ENCODE results near the gene IL3.

IL3 gene

DNA sequence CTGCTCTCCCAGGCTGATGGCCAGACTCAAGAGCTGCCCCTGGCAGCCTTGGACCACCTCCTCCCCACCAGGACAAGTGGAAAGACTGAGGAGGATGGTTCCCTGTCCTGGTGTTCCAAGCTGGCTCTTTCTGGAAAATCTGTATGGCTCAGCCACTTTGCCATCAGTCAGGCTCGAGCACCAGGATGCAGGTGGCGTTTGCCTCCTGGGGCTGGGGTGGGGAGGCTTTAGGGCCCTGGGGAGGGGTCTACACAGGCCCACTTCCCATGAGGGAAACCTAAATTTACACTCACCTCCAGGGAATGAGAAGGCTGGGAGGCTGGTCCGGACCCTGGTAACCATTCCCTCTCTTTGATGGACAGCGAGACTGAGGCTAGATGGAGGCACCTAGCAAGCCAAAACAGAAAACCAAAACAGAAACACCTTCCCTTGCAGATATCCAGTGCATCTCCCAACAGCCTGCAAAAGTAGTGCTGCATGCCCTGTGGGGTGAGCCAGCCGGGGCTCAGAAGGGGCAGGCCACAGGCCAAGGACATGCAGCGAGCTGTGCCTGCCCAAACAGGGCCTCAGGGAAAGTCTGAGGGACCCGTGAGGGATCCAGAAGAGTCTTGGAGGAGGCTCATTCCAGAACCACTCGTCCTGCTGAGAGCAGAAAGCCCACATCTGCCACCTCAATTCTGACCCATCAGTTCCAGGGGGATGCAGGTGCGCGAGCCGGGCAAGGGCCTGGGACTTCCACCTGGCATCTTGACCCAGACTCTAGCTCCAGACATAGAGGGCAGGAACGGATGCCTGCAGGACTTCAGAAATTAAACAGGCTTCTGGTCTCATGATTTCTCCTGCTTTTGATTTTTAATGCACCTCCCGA is 7.7 kb downstream of the IL3 start:
- Mint-ChIP-seq H3K27me3 (no peaks in the 10 kb centered on the region), H3K4me1 (peaks cover 10% of the 10 kb centered on the region), H3K4me3 (no peak overlapping the region), H3K36me3 (no peaks in the 10 kb centered on the region), H3K27ac (no peak overlapping the region), H3K9me3 (no peaks in the 10 kb centered on the region)
- DNase-seq (ENCODE audit: low spot score in 2 of 2): no peak
- ATAC-seq (ENCODE audit: low read depth): no peak

DNA sequence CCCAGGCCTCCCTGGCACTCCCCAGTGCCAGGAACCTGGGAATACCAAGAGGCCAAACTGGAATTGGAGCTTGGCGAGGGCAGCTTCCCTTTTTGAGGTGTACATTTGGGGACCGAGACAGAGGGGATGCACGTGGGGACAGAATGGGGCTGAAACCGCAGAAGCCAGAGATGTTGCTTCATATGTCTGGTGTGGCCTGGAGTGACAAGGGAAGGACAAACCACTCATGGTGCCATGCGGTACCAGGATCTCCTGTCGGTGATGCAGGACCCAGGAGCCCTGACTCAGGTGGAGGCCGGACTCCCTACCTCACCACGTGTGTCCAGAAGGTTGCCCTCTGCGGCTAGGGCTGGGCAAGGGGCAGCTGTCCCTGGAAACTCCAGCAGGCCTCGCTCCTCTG is 9.1 kb downstream of the IL3 start:
- ATAC-seq (ENCODE audit: low read depth): no peak
- Mint-ChIP-seq H3K27ac (no peak overlapping the region), H3K9me3 (no peaks in the 10 kb centered on the region)

DNA sequence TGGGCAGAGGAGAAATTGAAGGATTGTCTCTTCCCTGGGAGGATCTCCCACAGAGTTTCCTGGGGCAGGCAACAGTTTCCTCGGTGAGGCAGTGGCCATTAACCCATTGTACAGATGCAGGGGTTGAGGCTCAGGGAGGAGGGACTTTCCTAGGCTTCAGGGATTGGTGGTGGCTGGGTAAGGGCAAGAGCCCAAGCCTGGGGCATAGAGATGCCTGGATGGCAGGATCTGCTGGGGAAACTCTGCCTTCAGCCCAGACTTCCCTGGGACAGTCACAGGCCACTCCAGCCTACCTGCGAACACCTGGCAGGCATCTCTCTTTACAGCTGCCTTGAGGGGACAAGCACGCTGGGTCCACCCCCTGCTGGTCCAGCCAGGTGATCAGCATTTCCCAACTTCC is 9.5 kb downstream of the IL3 start:
- no peak overlapping the region for H3K4me3 Mint-ChIP-seq
- no peaks in the 10 kb centered on the region for H3K9me3 Mint-ChIP-seq
- ATAC-seq (ENCODE audit: low read depth): no peak
- H3K36me3 Mint-ChIP-seq: no peaks in the 10 kb centered on the region
- H3K27me3 Mint-ChIP-seq: no peaks in the 10 kb centered on the region
- DNase-seq (ENCODE audit: low spot score in 2 of 2): no peak
- H3K27ac Mint-ChIP-seq: no peak overlapping the region
- no peaks in the 10 kb centered on the region for H3K4me1 Mint-ChIP-seq

More for the DNA sequence above, 9.1 kb downstream of the IL3 start:
- no peak for DNase-seq (ENCODE audit: low spot score in 2 of 2)
- Mint-ChIP-seq H3K4me1 (peaks cover 4% of the 10 kb centered on the region), H3K36me3 (no peaks in the 10 kb centered on the region), H3K27me3 (no peaks in the 10 kb centered on the region), H3K4me3 (no peak overlapping the region)

DNA sequence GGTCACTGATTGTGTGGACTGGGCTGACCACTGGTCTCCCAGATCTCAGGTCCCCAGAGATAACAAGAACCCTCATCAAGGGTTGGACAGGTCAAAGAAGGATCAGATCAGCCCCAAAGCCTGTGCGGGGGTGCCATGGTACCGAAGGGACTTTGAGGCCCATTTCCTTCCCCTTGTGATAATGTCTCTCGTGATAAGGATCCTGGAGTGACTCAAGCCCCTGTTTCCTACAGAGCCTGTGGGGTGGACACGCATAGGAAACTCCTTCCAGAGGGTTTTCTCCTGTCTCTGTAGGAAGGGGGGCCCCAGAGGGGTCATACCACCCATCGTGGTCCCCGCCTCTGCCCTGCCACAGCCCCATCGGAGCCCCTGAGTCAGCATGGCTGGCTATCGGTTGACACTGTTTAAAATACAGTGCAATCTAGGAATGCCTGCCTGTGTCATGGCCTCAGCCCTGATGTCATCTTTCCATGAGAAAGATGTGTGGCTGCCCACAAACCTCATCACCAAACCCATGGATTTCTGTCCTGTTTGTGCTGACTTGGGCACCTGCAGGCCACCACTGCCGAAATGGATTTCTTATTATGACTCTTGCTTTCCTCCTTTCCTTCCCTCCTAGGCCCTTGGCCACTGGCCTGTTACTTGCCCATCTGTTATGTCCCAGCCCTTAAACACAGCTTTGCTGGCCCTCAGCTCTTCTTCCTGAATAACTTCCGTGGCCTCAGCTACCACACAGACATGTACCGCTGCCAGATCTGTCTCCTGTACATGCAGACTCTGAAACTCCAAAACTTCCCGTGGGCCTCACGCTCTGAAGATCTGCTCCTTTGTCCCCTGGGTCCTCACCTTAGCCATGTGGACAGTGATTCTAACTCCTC is 10.2 kb downstream of the IL3 start:
- Mint-ChIP-seq H3K27ac (no peak overlapping the region), H3K4me3 (no peak overlapping the region)
- no peak for DNase-seq (ENCODE audit: low spot score in 2 of 2)

DNA sequence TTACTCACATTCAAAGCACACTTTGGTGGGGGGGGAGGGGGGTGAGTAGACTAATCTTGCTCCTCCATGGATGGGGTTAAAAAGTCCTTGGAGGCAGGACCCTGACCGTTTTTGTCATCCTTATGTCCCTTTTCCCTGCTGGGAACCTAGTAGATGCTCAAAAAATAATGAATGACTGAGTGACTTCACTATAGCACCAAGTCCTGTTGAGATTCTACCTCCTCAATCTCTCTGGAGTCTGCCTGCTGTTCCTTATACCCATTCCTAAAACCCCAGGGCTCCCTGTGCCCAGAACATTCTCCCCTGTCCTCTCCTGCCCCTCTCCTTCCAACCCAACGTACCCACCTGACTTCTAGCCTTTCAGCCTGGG is 10.9 kb downstream of the IL3 start:
- DNase-seq (ENCODE audit: low spot score in 2 of 2) (no peak), ATAC-seq (ENCODE audit: low read depth) (no peak)
- Mint-ChIP-seq H3K9me3 (no peaks in the 10 kb centered on the region), H3K36me3 (no peaks in the 10 kb centered on the region), H3K4me3 (no peak overlapping the region), H3K4me1 (no peaks in the 10 kb centered on the region), H3K27me3 (no peaks in the 10 kb centered on the region), H3K27ac (no peak overlapping the region)

More for the DNA sequence above, 10.2 kb downstream of the IL3 start:
- Mint-ChIP-seq H3K9me3 (no peaks in the 10 kb centered on the region), H3K4me1 (no peaks in the 10 kb centered on the region), H3K27me3 (no peaks in the 10 kb centered on the region), H3K36me3 (no peaks in the 10 kb centered on the region)
- ATAC-seq (ENCODE audit: low read depth): no peak

DNA sequence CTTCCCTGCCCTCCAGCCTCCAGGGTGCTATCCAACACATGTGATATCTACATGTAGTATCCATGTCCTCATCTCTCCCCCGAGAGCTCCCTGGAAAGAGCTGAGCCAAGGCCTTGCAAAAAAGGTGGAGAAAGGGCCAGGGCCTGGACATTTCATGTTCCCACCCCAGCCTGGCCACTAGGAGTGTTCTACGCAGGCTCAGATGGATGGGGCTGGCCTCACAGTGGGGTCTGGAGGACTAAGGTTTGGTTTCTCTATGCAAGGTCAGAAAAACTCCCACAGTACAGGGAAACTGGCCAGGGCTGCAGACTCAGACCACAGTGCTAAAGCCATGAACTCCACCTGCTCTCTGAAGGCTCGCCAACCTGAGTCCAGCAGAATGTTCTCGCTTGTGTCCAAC is 11.6 kb downstream of the IL3 start:
- ATAC-seq (ENCODE audit: low read depth): no peak
- no peak overlapping the region for H3K27ac Mint-ChIP-seq
- H3K4me3 Mint-ChIP-seq: no peak overlapping the region
- H3K36me3 Mint-ChIP-seq: no peaks in the 10 kb centered on the region
- DNase-seq (ENCODE audit: low spot score in 2 of 2): no peak
- H3K27me3 Mint-ChIP-seq: no peaks in the 10 kb centered on the region
- H3K9me3 Mint-ChIP-seq: no peaks in the 10 kb centered on the region
- H3K4me1 Mint-ChIP-seq: no peaks in the 10 kb centered on the region

DNA sequence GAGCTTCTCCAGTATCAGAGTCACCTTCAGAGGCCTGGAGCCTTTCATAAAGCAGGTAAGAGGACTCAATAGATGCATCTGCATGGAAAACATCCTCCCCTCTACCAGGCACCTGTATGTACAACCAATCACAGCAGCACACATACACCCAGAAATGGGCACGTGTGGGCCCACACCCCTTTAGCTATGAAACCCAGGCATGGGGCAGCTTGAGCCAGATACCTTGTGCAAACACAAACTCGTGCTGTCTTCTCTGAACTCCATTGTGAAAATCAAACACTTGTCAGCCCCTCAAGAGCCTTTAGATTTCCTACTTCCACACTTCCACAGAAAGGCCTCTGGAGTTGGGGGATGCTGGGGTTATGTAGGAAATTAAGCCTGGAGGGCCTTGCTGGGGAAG is 12.1 kb downstream of the IL3 start:
- DNase-seq (ENCODE audit: low spot score in 2 of 2): no peak
- no peaks in the 10 kb centered on the region for H3K27me3 Mint-ChIP-seq
- no peak overlapping the region for H3K4me3 Mint-ChIP-seq
- ATAC-seq (ENCODE audit: low read depth): no peak
- no peaks in the 10 kb centered on the region for H3K36me3 Mint-ChIP-seq
- no peaks in the 10 kb centered on the region for H3K4me1 Mint-ChIP-seq
- no peak overlapping the region for H3K27ac Mint-ChIP-seq
- no peaks in the 10 kb centered on the region for H3K9me3 Mint-ChIP-seq

DNA sequence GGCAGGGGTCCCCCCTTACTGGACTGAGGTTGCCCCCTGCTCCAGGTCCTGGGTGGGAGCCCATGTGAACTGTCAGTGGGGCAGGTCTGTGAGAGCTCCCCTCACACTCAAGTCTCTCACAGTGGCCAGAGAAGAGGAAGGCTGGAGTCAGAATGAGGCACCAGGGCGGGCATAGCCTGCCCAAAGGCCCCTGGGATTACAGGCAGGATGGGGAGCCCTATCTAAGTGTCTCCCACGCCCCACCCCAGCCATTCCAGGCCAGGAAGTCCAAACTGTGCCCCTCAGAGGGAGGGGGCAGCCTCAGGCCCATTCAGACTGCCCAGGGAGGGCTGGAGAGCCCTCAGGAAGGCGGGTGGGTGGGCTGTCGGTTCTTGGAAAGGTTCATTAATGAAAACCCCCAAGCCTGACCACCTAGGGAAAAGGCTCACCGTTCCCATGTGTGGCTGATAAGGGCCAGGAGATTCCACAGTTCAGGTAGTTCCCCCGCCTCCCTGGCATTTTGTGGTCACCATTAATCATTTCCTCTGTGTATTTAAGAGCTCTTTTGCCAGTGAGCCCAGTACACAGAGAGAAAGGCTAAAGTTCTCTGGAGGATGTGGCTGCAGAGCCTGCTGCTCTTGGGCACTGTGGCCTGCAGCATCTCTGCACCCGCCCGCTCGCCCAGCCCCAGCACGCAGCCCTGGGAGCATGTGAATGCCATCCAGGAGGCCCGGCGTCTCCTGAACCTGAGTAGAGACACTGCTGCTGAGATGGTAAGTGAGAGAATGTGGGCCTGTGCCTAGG is 13.0 kb downstream of the IL3 start, which contains the start of gene CSF2:
Gene CSF2, plus strand, starts transcription at position 559 of the 783 bp plus-strand sequence. Its CDS starts 35 bp downstream, at position 594.
- DNase-seq (ENCODE audit: low spot score in 2 of 2): no peak

DNA sequence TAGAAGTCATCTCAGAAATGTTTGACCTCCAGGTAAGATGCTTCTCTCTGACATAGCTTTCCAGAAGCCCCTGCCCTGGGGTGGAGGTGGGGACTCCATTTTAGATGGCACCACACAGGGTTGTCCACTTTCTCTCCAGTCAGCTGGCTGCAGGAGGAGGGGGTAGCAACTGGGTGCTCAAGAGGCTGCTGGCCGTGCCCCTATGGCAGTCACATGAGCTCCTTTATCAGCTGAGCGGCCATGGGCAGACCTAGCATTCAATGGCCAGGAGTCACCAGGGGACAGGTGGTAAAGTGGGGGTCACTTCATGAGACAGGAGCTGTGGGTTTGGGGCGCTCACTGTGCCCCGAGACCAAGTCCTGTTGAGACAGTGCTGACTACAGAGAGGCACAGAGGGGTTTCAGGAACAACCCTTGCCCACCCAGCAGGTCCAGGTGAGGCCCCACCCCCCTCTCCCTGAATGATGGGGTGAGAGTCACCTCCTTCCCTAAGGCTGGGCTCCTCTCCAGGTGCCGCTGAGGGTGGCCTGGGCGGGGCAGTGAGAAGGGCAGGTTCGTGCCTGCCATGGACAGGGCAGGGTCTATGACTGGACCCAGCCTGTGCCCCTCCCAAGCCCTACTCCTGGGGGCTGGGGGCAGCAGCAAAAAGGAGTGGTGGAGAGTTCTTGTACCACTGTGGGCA is 13.8 kb downstream of the IL3 start:
- no peak overlapping the region for H3K27ac Mint-ChIP-seq

More for the DNA sequence above, 13.0 kb downstream of the IL3 start, which contains the start of gene CSF2:
- no peak for ATAC-seq (ENCODE audit: low read depth)
- H3K4me1 Mint-ChIP-seq: no peaks in the 10 kb centered on the region
- no peaks in the 10 kb centered on the region for H3K9me3 Mint-ChIP-seq
- no peaks in the 10 kb centered on the region for H3K27me3 Mint-ChIP-seq
- no peaks in the 10 kb centered on the region for H3K36me3 Mint-ChIP-seq
- H3K27ac Mint-ChIP-seq: no peak within 1 kb of the TSS
- no peak within 1 kb of the TSS for H3K4me3 Mint-ChIP-seq

DNA sequence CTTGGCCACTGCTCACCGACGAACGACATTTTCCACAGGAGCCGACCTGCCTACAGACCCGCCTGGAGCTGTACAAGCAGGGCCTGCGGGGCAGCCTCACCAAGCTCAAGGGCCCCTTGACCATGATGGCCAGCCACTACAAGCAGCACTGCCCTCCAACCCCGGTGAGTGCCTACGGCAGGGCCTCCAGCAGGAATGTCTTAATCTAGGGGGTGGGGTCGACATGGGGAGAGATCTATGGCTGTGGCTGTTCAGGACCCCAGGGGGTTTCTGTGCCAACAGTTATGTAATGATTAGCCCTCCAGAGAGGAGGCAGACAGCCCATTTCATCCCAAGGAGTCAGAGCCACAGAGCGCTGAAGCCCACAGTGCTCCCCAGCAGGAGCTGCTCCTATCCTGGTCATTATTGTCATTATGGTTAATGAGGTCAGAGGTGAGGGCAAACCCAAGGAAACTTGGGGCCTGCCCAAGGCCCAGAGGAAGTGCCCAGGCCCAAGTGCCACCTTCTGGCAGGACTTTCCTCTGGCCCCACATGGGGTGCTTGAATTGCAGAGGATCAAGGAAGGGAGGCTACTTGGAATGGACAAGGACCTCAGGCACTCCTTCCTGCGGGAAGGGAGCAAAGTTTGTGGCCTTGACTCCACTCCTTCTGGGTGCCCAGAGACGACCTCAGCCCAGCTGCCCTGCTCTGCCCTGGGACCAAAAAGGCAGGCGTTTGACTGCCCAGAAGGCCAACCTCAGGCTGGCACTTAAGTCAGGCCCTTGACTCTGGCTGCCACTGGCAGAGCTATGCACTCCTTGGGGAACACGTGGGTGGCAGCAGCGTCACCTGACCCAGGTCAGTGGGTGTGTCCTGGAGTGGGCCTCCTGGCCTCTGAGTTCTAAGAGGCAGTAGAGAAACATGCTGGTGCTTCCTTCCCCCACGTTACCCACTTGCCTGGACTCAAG is 14.6 kb downstream of the IL3 start:
- Mint-ChIP-seq H3K4me3 (no peak overlapping the region), H3K4me1 (no peaks in the 10 kb centered on the region), H3K27me3 (no peaks in the 10 kb centered on the region), H3K36me3 (no peaks in the 10 kb centered on the region), H3K27ac (no peak overlapping the region), H3K9me3 (no peaks in the 10 kb centered on the region)
- ATAC-seq (ENCODE audit: low read depth): no peak
- DNase-seq (ENCODE audit: low spot score in 2 of 2): no peak

More for the DNA sequence above, 13.8 kb downstream of the IL3 start:
- H3K27me3 Mint-ChIP-seq: no peaks in the 10 kb centered on the region
- no peaks in the 10 kb centered on the region for H3K4me1 Mint-ChIP-seq
- no peak for ATAC-seq (ENCODE audit: low read depth)
- no peaks in the 10 kb centered on the region for H3K9me3 Mint-ChIP-seq
- no peaks in the 10 kb centered on the region for H3K36me3 Mint-ChIP-seq
- no peak for DNase-seq (ENCODE audit: low spot score in 2 of 2)
- H3K4me3 Mint-ChIP-seq: no peak overlapping the region

DNA sequence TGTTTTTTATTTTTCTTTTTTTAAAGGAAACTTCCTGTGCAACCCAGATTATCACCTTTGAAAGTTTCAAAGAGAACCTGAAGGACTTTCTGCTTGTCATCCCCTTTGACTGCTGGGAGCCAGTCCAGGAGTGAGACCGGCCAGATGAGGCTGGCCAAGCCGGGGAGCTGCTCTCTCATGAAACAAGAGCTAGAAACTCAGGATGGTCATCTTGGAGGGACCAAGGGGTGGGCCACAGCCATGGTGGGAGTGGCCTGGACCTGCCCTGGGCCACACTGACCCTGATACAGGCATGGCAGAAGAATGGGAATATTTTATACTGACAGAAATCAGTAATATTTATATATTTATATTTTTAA is 15.2 kb downstream of the IL3 start:
- no peak overlapping the region for H3K4me3 Mint-ChIP-seq
- H3K27ac Mint-ChIP-seq: no peak overlapping the region
- H3K4me1 Mint-ChIP-seq: no peaks in the 10 kb centered on the region
- ATAC-seq (ENCODE audit: low read depth) (no peak), DNase-seq (ENCODE audit: low spot score in 2 of 2) (no peak)
- H3K36me3 Mint-ChIP-seq: no peaks in the 10 kb centered on the region
- H3K27me3 Mint-ChIP-seq: no peaks in the 10 kb centered on the region
- H3K9me3 Mint-ChIP-seq: no peaks in the 10 kb centered on the region

DNA sequence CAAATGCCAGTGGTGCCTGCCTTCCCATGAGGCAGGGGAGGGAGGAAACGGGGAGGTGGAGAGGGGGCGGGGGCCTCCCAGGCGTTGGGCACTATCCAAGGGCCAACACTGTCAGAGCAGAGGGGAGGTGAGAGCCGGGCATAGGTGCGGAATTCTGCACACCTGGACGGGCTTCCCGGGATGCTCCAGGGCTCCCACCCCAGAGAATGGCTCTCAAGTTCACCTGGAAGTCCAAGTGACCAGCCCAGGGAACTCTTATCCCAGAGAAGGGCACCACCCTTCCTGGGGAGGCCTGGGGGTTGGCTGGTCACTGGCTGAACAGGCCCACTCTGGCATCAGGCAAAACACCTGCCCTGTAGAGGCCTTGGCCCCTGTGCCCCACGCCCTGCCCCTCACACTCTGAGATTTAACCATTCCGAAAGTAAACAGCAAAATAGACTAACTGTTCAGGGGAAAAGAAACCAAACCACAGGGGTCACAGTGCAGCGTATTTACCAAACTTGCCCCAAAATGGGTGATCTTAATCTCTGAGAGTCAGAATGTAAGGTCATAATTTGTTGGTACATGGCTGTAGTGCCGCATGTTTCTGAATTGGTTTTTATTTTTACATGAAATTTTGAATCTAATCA is 15.9 kb downstream of the IL3 start:
- Mint-ChIP-seq H3K4me3 (no peak overlapping the region), H3K36me3 (no peaks in the 10 kb centered on the region), H3K27me3 (no peaks in the 10 kb centered on the region), H3K4me1 (no peaks in the 10 kb centered on the region), H3K27ac (no peak overlapping the region), H3K9me3 (no peaks in the 10 kb centered on the region)
- no peak for DNase-seq (ENCODE audit: low spot score in 2 of 2)
- no peak for ATAC-seq (ENCODE audit: low read depth)
